H7 (cell line): ENCODE measurements around the gene POLG. TPM values are rescaled to one million over a fixed set of nuclear protein-coding genes. Genes with fewer than 3 reads are reported as not detected.
"Not testable (repeated sequence)": the region's sequence is repeated elsewhere in the genome, so short reads cannot be mapped to it uniquely, and the experiment has no call there.

Experiments
- DNase-seq: peaks from one replicate; pipeline ENCODE4 v3.0.0; 2012
- H3K27me3 ChIP-seq: 2 replicates; pipeline ENCODE4 v1.6.0; 2011; ENCODE audit warnings: mild to moderate bottlenecking, low read length; ENCODE audit not compliant: control insufficient read depth, insufficient read depth
- H3K36me3 ChIP-seq: replicated peaks from 2 replicates; pipeline ENCODE4 v1.5.1; 2011; ENCODE audit warnings: low read length; ENCODE audit not compliant: control insufficient read depth, insufficient read depth
- H3K4me3 ChIP-seq: 2 replicates; pipeline ENCODE4 v1.5.1; 2011; ENCODE audit warnings: low read depth, mild to moderate bottlenecking, control low read depth, low read length, moderate library complexity; ENCODE audit not compliant: insufficient read depth
- total RNA-seq: library from RNA; depleted of rRNA; stranded (reverse); fragments of >200 nt; shearing (Covaris generic); gene quantifications from 2 replicates; pipeline ENCODE4 v1.2.3, GENCODE V29; 2014

Gene POLG
- total RNA-seq, 1 experiment from 2014 or later, result 79.4 TPM

- H3K36me3 ChIP-seq, result peaks cover 30% of the 10 kb centered on the region
- no peak overlapping the region for H3K4me3 ChIP-seq
- H3K27me3 ChIP-seq, result no peaks in the 10 kb centered on the region
- no peak for DNase-seq
These were observed 26.8 kb downstream of the POLG start for GRCh38 chr15:89307791-89308190.

- DNase-seq, result no peak
- no peaks in the 10 kb centered on the region for H3K27me3 ChIP-seq
- H3K4me3 ChIP-seq, result no peak overlapping the region
- peaks cover 30% of the 10 kb centered on the region for H3K36me3 ChIP-seq
These were observed 27.5 kb downstream of the POLG start for GRCh38 chr15:89307046-89307587.

GRCh38 chr15:89305395-89305794 lies 29.2 kb downstream of the POLG start:
- DNase-seq, result no peak
- no peaks in the 10 kb centered on the region for H3K27me3 ChIP-seq
- peaks cover 36% of the 10 kb centered on the region for H3K36me3 ChIP-seq
- H3K4me3 ChIP-seq, result no peak overlapping the region

- no peak for DNase-seq
- H3K4me3 ChIP-seq, result no peak overlapping the region
- H3K36me3 ChIP-seq, result peaks cover 38% of the 10 kb centered on the region
- no peaks in the 10 kb centered on the region for H3K27me3 ChIP-seq
These were observed 30.6 kb downstream of the POLG start for GRCh38 chr15:89303986-89304385.

GRCh38 chr15:89301304-89302089 lies 33.1 kb downstream of the POLG start:
- H3K27me3 ChIP-seq, result no peaks in the 10 kb centered on the region
- H3K36me3 ChIP-seq, result peaks cover 30% of the 10 kb centered on the region
- H3K4me3 ChIP-seq, result no peak overlapping the region
- DNase-seq, result no peak

GRCh38 chr15:89299896-89300295 lies 34.7 kb downstream of the POLG start:
- Histone ChIP-seq H3K27me3 (no peaks in the 10 kb centered on the region), H3K36me3 (peaks cover 19% of the 10 kb centered on the region), H3K4me3 (no peak overlapping the region)
- no peak for DNase-seq

- Histone ChIP-seq H3K27me3 (no peaks in the 10 kb centered on the region), H3K36me3 (peaks cover 17% of the 10 kb centered on the region), H3K4me3 (no peak overlapping the region)
- DNase-seq, result no peak
These were observed 41.6 kb downstream of the POLG start for GRCh38 chr15:89293012-89293411.

GRCh38 chr15:89291934-89292438 lies 42.6 kb downstream of the POLG start:
- Histone ChIP-seq H3K27me3 (no peaks in the 10 kb centered on the region), H3K36me3 (peaks cover 20% of the 10 kb centered on the region), H3K4me3 (no peak overlapping the region)
- no peak for DNase-seq

- Histone ChIP-seq H3K27me3 (no peaks in the 10 kb centered on the region), H3K4me3 (no peak overlapping the region), H3K36me3 (peaks cover 19% of the 10 kb centered on the region)
- no peak for DNase-seq
These were observed 51.4 kb downstream of the POLG start for GRCh38 chr15:89283201-89283600.

GRCh38 chr15:89282631-89283030 lies 52.0 kb downstream of the POLG start:
- no peak overlapping the region for H3K4me3 ChIP-seq
- H3K36me3 ChIP-seq, result peaks cover 19% of the 10 kb centered on the region
- no peaks in the 10 kb centered on the region for H3K27me3 ChIP-seq
- DNase-seq, result no peak

- no peak overlapping the region for H3K4me3 ChIP-seq
- no peaks in the 10 kb centered on the region for H3K27me3 ChIP-seq
- H3K36me3 ChIP-seq, result peaks cover 16% of the 10 kb centered on the region
These were observed 56.3 kb downstream of the POLG start for GRCh38 chr15:89278307-89278706.

GRCh38 chr15:89277281-89277680 lies 57.3 kb downstream of the POLG start:
- H3K36me3 ChIP-seq, result peaks cover 10% of the 10 kb centered on the region
- H3K27me3 ChIP-seq, result not testable (repeated sequence)

More at GRCh38 chr15:89278307-89278706, 56.3 kb downstream of the POLG start:
- no peak for DNase-seq

More at GRCh38 chr15:89277281-89277680, 57.3 kb downstream of the POLG start:
- H3K4me3 ChIP-seq, DNase-seq: not testable (repeated sequence)
